ENCODE measurements around the gene MAD1L1.

DNA sequence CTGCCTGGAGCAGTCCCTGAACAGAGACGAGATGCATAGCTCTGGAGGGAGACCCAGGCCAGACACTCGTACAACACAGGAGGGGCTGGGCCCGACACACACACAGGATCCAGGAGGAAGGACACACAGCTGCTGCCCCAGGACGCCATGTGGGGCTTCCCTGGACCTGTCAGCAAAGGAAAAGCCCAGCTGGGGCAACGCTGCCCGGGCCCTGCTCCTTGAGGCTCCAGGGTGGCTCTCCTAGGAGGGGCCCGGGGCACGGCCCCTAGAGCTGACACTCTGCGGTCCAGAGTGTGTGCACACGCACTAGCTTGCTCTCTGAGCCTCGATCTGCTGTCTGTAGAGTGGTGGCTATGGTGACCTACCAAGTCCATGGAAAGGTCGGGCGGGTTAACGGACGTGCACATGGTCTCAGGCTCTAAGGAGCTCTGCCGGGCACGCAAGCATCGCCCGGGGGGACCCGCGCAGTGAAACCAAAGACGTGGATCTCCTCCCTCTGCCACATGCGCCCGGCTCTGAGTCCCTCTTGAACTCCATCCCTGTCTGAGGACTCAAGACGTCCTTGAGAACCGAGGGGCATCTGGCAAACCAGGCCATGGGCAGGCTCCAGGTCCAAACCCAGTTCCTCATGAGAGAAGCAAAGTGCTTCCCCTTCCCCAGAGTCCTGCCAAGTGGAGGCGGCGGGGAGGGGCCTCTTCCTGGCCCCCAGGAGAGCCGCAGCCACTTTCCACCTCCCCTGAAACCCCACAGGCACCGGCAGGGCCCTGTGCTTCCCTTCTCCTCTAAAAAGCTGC is 283.7 kb downstream of the MAD1L1 start:
- TF ChIP-seq, protein P1, sequence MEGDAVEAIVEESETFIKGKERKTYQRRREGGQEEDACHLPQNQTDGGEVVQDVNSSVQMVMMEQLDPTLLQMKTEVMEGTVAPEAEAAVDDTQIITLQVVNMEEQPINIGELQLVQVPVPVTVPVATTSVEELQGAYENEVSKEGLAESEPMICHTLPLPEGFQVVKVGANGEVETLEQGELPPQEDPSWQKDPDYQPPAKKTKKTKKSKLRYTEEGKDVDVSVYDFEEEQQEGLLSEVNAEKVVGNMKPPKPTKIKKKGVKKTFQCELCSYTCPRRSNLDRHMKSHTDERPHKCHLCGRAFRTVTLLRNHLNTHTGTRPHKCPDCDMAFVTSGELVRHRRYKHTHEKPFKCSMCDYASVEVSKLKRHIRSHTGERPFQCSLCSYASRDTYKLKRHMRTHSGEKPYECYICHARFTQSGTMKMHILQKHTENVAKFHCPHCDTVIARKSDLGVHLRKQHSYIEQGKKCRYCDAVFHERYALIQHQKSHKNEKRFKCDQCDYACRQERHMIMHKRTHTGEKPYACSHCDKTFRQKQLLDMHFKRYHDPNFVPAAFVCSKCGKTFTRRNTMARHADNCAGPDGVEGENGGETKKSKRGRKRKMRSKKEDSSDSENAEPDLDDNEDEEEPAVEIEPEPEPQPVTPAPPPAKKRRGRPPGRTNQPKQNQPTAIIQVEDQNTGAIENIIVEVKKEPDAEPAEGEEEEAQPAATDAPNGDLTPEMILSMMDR (conservative IDR thresholded peaks at IDR 0.05; ENCODE audit: low read length): no peak
- TF ChIP-seq EZH2phosphoT487 (IDR thresholded peaks at IDR 0.05; ENCODE audit: borderline replicate concordance, low read depth, low read length): no peak

All from OCI-LY7 (cell line).